ENCODE measurements around the gene MIS12.

MIS12 gene

GRCh38 chr17:5536866-5537650 lies 50.7 kb downstream of the MIS12 start:
- Mint-ChIP-seq H3K4me3 (no peak overlapping the region), H3K27ac (no peak overlapping the region)
- ATAC-seq, result no peak

GRCh38 chr17:5539286-5539685 lies 52.9 kb downstream of the MIS12 start:
- no peak overlapping the region for H3K4me3 Mint-ChIP-seq
- H3K27ac Mint-ChIP-seq, result no peak overlapping the region
- H3K4me1 Mint-ChIP-seq, result no peaks in the 10 kb centered on the region
- peaks cover 81% of the 10 kb centered on the region for H3K36me3 Mint-ChIP-seq
- H3K27me3 Mint-ChIP-seq, result no peaks in the 10 kb centered on the region
- ATAC-seq, result no peak
- no peaks in the 10 kb centered on the region for H3K9me3 Mint-ChIP-seq

More at GRCh38 chr17:5536866-5537650, 50.7 kb downstream of the MIS12 start:
- Mint-ChIP-seq H3K27me3 (no peaks in the 10 kb centered on the region), H3K9me3 (no peaks in the 10 kb centered on the region), H3K4me1 (no peaks in the 10 kb centered on the region), H3K36me3 (peaks cover 79% of the 10 kb centered on the region)

- no peak overlapping the region for H3K27ac Mint-ChIP-seq
- no peak overlapping the region for H3K4me3 Mint-ChIP-seq
- peaks cover 78% of the 10 kb centered on the region for H3K36me3 Mint-ChIP-seq
- no peak for ATAC-seq
- H3K9me3 Mint-ChIP-seq, result no peaks in the 10 kb centered on the region
- no peaks in the 10 kb centered on the region for H3K4me1 Mint-ChIP-seq
- no peaks in the 10 kb centered on the region for H3K27me3 Mint-ChIP-seq
These were observed 54.0 kb downstream of the MIS12 start for GRCh38 chr17:5540321-5540720.

Measured in stimulated activated memory B cell treated with anti-CD40 and anti-IgM and Interleukin-4, amounts not matched to agents 10 μg/mL and 1 μg/mL and 100 μg/mL, for 72 hours (primary cell).